GM12872 (cell line): Measurements from ENCODE around the gene GPAM.

ENCODE experiments used
- CTCF ChIP-seq: IDR thresholded peaks from 3 replicates; pipeline ENCODE4 v1.5.1; 2011; ENCODE audit warnings: low read depth, mild to moderate bottlenecking, low read length, moderate library complexity; ENCODE audit not compliant: insufficient read depth

The GPAM gene

GRCh38 chr10:112227331-112227987 is 43.9 kb upstream of the GPAM start:
- TF ChIP-seq CTCF = no peak

DNA sequence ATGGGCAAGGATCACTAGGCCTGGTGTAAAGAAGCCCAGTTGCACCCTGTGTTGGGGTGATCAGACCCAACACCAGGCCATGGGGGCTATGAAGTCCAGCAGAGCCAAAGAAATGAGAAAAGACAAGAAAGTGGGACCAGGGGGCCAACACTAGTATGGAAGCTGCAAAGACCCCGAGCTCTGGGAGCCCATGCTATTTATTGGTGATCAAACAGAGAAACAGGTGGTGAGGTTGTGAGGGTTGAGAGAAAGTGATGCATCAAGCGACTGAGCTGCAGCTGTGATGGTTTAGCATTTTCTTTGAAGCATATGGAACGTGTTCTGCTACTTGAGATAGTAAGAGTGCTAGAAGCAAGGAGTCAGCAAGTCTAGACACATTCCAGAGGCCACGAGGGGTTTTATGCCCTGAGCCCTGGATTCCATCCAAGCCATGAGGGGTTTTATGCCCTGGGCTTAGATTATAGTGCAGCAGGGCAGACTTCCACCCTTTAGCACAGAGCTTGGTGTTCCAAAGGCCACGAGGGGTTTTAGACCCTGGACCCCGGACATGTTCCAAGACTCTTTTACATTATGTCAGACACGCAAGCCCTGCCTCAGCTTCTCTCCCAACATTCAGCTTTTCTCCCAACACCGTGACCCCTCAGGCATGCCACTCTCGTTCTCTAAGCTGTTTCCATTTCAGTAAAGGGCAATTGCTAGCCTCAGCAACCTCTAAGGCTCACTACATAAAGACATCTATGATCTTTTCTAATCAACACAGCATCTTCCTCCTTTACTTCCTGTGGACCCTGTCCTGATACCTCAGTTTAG is 43.1 kb upstream of the GPAM start:
- TF ChIP-seq CTCF = no peak

GRCh38 chr10:112225771-112226438 is 42.3 kb upstream of the GPAM start:
- TF ChIP-seq CTCF = no peak

GRCh38 chr10:112224933-112225529 is 41.5 kb upstream of the GPAM start:
- TF ChIP-seq CTCF = no peak

- TF ChIP-seq CTCF = no peak
These were observed 40.2 kb upstream of the GPAM start for GRCh38 chr10:112223725-112224124.

DNA sequence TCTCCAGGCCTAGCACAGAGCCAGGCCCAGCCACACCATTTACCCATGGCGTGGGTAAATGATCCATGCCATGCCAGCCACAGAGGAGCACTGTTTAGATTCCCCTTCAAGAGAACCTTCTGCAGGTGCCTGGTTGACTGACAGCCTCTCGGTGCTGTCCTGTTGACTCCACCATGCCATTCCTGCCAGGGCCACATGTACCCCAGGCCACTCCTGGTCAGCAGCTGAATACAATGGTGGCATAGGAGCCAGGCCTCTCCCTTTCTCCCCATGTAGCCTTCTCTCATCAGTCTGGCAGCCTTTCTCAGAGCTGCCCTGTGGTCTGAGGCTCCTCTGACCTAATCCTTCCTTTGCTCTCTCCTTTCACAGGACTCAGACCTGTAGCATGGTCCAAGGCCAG is 39.2 kb upstream of the GPAM start:
- TF ChIP-seq CTCF = no peak

DNA sequence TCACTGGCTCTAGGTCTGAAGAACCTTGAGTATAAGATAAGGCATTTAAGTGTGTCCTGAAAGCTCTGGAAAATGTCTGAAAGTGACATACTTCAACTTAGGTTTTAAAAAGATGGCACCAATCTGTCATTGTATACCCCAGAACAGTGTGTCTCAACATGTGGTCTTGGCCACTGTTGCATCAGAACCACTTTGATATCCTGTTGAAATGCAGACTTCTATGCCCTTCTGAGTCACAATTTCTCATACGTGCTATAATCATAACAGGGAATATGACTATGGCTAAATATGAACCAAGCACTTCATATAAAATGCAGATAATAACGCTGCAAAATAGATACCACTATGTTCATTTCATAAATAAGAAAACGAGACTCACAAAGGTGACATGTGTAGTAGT is 38.0 kb upstream of the GPAM start:
- no peak for TF ChIP-seq CTCF
